Measurements from ENCODE around the gene ERCC1.

DNA sequence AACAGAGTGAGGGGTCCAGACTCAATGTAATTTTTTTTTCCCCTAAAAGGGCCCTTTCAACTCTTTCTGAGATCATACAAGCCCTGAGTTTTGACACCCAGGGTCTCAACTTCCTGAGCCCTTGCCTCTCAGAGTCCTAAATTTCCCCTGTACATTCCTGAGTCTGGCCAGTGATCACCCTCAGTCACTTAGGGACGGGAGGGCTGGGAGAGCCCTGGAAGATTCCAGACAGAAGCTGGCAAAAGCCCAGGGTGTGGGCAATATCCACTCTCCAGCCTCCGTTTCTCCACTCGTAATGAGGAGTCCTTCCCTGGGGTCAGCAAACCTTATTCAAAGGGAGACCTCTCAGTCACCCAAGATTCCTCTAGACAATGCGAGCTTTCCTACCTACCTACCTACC, 20.4 kb downstream of the ERCC1 start:
- TF ChIP-seq, protein P1, sequence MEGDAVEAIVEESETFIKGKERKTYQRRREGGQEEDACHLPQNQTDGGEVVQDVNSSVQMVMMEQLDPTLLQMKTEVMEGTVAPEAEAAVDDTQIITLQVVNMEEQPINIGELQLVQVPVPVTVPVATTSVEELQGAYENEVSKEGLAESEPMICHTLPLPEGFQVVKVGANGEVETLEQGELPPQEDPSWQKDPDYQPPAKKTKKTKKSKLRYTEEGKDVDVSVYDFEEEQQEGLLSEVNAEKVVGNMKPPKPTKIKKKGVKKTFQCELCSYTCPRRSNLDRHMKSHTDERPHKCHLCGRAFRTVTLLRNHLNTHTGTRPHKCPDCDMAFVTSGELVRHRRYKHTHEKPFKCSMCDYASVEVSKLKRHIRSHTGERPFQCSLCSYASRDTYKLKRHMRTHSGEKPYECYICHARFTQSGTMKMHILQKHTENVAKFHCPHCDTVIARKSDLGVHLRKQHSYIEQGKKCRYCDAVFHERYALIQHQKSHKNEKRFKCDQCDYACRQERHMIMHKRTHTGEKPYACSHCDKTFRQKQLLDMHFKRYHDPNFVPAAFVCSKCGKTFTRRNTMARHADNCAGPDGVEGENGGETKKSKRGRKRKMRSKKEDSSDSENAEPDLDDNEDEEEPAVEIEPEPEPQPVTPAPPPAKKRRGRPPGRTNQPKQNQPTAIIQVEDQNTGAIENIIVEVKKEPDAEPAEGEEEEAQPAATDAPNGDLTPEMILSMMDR (IDR thresholded peaks at IDR 0.05), result no peak
- TF ChIP-seq POLR2A (IDR thresholded peaks at IDR 0.05), result no peak
- no peak for TF ChIP-seq POLR2AphosphoS5 (IDR thresholded peaks at IDR 0.05)
